ENCODE results near the gene SERPINI2.

Gene SERPINI2

GRCh38 chr3:167493244-167493643 is 19.4 kb upstream of the SERPINI2 start:
- TF ChIP-seq EP300 (IDR thresholded peaks at IDR 0.05; ENCODE audit: borderline replicate concordance) (no peak), RAD21 (IDR thresholded peaks at IDR 0.05; ENCODE audit: low read depth) (peak; percentile 49)

GRCh38 chr3:167491621-167492020 is 17.8 kb upstream of the SERPINI2 start:
- TF ChIP-seq ZBTB7A (IDR thresholded peaks at IDR 0.05; ENCODE audit: low read depth) (no peak), MAX (IDR thresholded peaks at IDR 0.05) (no peak), TCF12 (IDR thresholded peaks at IDR 0.05; ENCODE audit: low read depth) (no peak), EGR1 (IDR thresholded peaks at IDR 0.05) (no peak), FOXM1 (IDR thresholded peaks at IDR 0.05; ENCODE audit: borderline replicate concordance, low read depth) (no peak), EP300 (IDR thresholded peaks at IDR 0.05; ENCODE audit: borderline replicate concordance) (no peak), NFIC (IDR thresholded peaks at IDR 0.05) (no peak), TAF1 (IDR thresholded peaks at IDR 0.05; ENCODE audit: low read depth) (no peak), RAD21 (IDR thresholded peaks at IDR 0.05; ENCODE audit: low read depth) (no peak), CEBPB (IDR thresholded peaks at IDR 0.05) (no peak), TEAD4 (IDR thresholded peaks at IDR 0.05) (no peak), YY1 (IDR thresholded peaks at IDR 0.05; ENCODE audit: low read depth) (no peak), USF1 (IDR thresholded peaks at IDR 0.05) (no peak), CREB1 (IDR thresholded peaks at IDR 0.05; ENCODE audit: low read depth) (no peak), REST (IDR thresholded peaks at IDR 0.05; ENCODE audit: low read depth) (no peak)

GRCh38 chr3:167489571-167489970 is 15.7 kb upstream of the SERPINI2 start:
- no peak for TF ChIP-seq FOXM1 (IDR thresholded peaks at IDR 0.05; ENCODE audit: borderline replicate concordance, low read depth)
- no peak for TF ChIP-seq CEBPB (IDR thresholded peaks at IDR 0.05)
- no peak for TF ChIP-seq RAD21 (IDR thresholded peaks at IDR 0.05; ENCODE audit: low read depth)
- TF ChIP-seq EP300 (IDR thresholded peaks at IDR 0.05; ENCODE audit: borderline replicate concordance), result no peak
- no peak for TF ChIP-seq YY1 (IDR thresholded peaks at IDR 0.05; ENCODE audit: low read depth)
- TF ChIP-seq EGR1 (IDR thresholded peaks at IDR 0.05), result no peak

GRCh38 chr3:167487556-167487955 is 13.7 kb upstream of the SERPINI2 start:
- TF ChIP-seq YY1 (IDR thresholded peaks at IDR 0.05; ENCODE audit: low read depth), result no peak
- TF ChIP-seq TCF12 (IDR thresholded peaks at IDR 0.05; ENCODE audit: low read depth), result no peak
- TF ChIP-seq RAD21 (IDR thresholded peaks at IDR 0.05; ENCODE audit: low read depth), result no peak
- no peak for TF ChIP-seq TAF1 (IDR thresholded peaks at IDR 0.05; ENCODE audit: low read depth)
- no peak for TF ChIP-seq EGR1 (IDR thresholded peaks at IDR 0.05)
- TF ChIP-seq TEAD4 (IDR thresholded peaks at IDR 0.05), result no peak
- TF ChIP-seq REST (IDR thresholded peaks at IDR 0.05; ENCODE audit: low read depth), result no peak
- no peak for TF ChIP-seq CREB1 (IDR thresholded peaks at IDR 0.05; ENCODE audit: low read depth)

GRCh38 chr3:167484551-167484950 is 10.7 kb upstream of the SERPINI2 start:
- TF ChIP-seq USF1 (IDR thresholded peaks at IDR 0.05) (no peak), NFIC (IDR thresholded peaks at IDR 0.05) (no peak), EP300 (IDR thresholded peaks at IDR 0.05; ENCODE audit: borderline replicate concordance) (no peak), TAF1 (IDR thresholded peaks at IDR 0.05; ENCODE audit: low read depth) (no peak), RAD21 (IDR thresholded peaks at IDR 0.05; ENCODE audit: low read depth) (no peak), REST (IDR thresholded peaks at IDR 0.05; ENCODE audit: low read depth) (no peak), TCF12 (IDR thresholded peaks at IDR 0.05; ENCODE audit: low read depth) (no peak), YY1 (IDR thresholded peaks at IDR 0.05; ENCODE audit: low read depth) (no peak), EGR1 (IDR thresholded peaks at IDR 0.05) (no peak), MAX (IDR thresholded peaks at IDR 0.05) (no peak), CEBPB (IDR thresholded peaks at IDR 0.05) (no peak), FOXM1 (IDR thresholded peaks at IDR 0.05; ENCODE audit: borderline replicate concordance, low read depth) (no peak), ZBTB7A (IDR thresholded peaks at IDR 0.05; ENCODE audit: low read depth) (no peak), TEAD4 (IDR thresholded peaks at IDR 0.05) (no peak), CREB1 (IDR thresholded peaks at IDR 0.05; ENCODE audit: low read depth) (no peak)

Data from Ishikawa (cell line).